Karpas-422 (cell line): Measurements from ENCODE around the gene EIF3A. TPM values are rescaled to one million over a fixed set of nuclear protein-coding genes. Genes with fewer than 3 reads are reported as not detected.

Source experiments
- DNase-seq: peaks from one replicate; pipeline ENCODE4 v3.0.0-alpha.2; 2015
- H2AFZ ChIP-seq: fragments of 200-600 bp; sonication (generic); 2 replicates; pipeline ENCODE4 v1.6.1; 2014; ENCODE audit warnings: antibody characterized with exemption, low read length, mixed read lengths
- H3K27ac ChIP-seq: fragments of 200-600 bp; sonication (generic); 2 replicates; pipeline ENCODE4 v1.5.1; 2014; ENCODE audit warnings: mild to moderate bottlenecking, low read length, moderate library complexity
- H3K27me3 ChIP-seq: fragments of 200-600 bp; sonication (generic); 2 replicates; pipeline ENCODE4 v1.6.1; 2014; ENCODE audit warnings: low read length, mixed read lengths
- H3K36me3 ChIP-seq: fragments of 200-600 bp; sonication (generic); 2 replicates; pipeline ENCODE4 v1.6.1; 2014; ENCODE audit warnings: low read length, mixed read lengths; ENCODE audit not compliant: insufficient read depth
- H3K4me1 ChIP-seq: fragments of 200-600 bp; sonication (generic); 2 replicates; pipeline ENCODE4 v1.6.1; 2014; ENCODE audit warnings: mild to moderate bottlenecking, low read length, mixed read lengths
- H3K4me2 ChIP-seq: fragments of 200-600 bp; sonication (generic); 2 replicates; pipeline ENCODE4 v1.6.1; 2014; ENCODE audit warnings: low read length, low read depth, mild to moderate bottlenecking; ENCODE audit not compliant: poor library complexity, severe bottlenecking
- H3K4me3 ChIP-seq: fragments of 200-600 bp; sonication (generic); 2 replicates; pipeline ENCODE4 v1.5.1; 2014; ENCODE audit warnings: mild to moderate bottlenecking, antibody characterized with exemption, low read length, mixed read lengths
- H3K79me2 ChIP-seq: fragments of 200-600 bp; sonication (generic); 2 replicates; pipeline ENCODE4 v1.6.1; 2014; ENCODE audit warnings: mild to moderate bottlenecking, low read length, mixed read lengths
- H3K9ac ChIP-seq: fragments of 200-600 bp; sonication (generic); 2 replicates; pipeline ENCODE4 v1.6.0; 2014; ENCODE audit warnings: low read length
- H3K9me2 ChIP-seq: fragments of 200-600 bp; sonication (generic), shearing (Covaris generic); replicated peaks from 2 replicates; pipeline ENCODE4 v1.6.0; 2014; ENCODE audit warnings: mild to moderate bottlenecking, low read length, moderate library complexity; ENCODE audit not compliant: insufficient read depth
- H3K9me3 ChIP-seq: fragments of 300-700, 200-600 bp; sonication (generic); 2 replicates; pipeline ENCODE4 v1.6.1; 2014; ENCODE audit warnings: low read length, mixed read lengths
- H4K20me1 ChIP-seq: fragments of 200-600 bp; sonication (generic); 2 replicates; pipeline ENCODE4 v1.6.1; 2014; ENCODE audit warnings: mild to moderate bottlenecking, antibody characterized with exemption, low read length, low read depth; ENCODE audit not compliant: insufficient read depth
- total RNA-seq: library from RNA; depleted of rRNA; stranded (reverse); fragments of >200 nt; shearing (Covaris generic); gene quantifications from 2 replicates; pipeline ENCODE4 v1.2.3, GENCODE V29; 2014; ENCODE audit warnings: low replicate concordance

EIF3A gene
- total RNA-seq, 1 experiment from 2014 or later: 92.1 TPM

DNA sequence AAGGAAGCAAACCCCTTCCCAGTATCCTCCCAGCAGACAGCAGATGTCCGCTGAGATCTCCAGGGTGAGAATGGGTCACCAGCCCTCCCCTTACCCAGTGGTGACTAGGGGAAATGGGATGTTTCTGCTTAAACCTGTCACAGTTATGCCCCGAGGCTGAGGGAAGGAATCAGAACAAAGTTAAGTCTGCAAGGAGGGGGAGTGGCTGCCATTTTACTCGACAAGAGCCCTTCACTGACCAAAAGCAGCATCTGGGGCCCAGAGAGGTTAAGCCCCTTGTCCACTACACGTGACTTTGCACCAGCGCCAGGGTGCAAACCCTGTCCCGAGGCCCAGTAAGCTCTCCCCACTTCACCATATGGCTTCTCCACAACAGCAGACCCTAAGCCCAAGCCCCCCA is 55.7 kb downstream of the EIF3A start:
- no peak overlapping the region for H3K27ac ChIP-seq
- no peak overlapping the region for H2AFZ ChIP-seq
- H3K9me2 ChIP-seq: no peaks in the 10 kb centered on the region
- no peak overlapping the region for H3K4me3 ChIP-seq
- H3K27me3 ChIP-seq: no peaks in the 10 kb centered on the region
- no peaks in the 10 kb centered on the region for H3K79me2 ChIP-seq
- peaks cover 2% of the 10 kb centered on the region; the same call in 1 of the 2 replicates for H3K4me1 ChIP-seq
- no peaks in the 10 kb centered on the region for H3K36me3 ChIP-seq
- no peak overlapping the region for H3K4me2 ChIP-seq
- H3K9me3 ChIP-seq: no peaks in the 10 kb centered on the region
- no peak overlapping the region for H3K9ac ChIP-seq
- DNase-seq: no peak
- H4K20me1 ChIP-seq: no peaks in the 10 kb centered on the region

DNA sequence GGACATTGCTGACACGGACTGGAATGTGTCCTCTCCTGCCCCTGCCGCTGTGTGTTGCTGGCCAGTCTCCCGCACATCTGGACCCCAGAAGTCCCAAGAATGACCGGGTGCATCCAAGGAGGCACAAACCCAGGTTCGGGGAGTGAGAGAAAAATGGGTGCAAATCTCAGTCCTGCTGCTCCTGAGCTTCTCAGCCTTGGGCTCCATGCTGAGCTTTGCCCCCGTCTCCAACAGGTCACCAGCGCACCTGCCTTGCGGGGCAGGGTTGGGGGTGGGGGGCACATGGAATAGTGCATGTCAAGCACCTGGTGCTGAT is 57.1 kb downstream of the EIF3A start:
- no peak overlapping the region for H3K4me2 ChIP-seq
- no peak for DNase-seq
- no peaks in the 10 kb centered on the region for H3K79me2 ChIP-seq
- no peaks in the 10 kb centered on the region for H3K9me3 ChIP-seq
- no peak overlapping the region for H3K27ac ChIP-seq
- no peak overlapping the region for H3K4me3 ChIP-seq
- H3K9ac ChIP-seq: no peak overlapping the region
- H3K4me1 ChIP-seq: no peaks in the 10 kb centered on the region
- H4K20me1 ChIP-seq: no peaks in the 10 kb centered on the region
- no peak overlapping the region for H2AFZ ChIP-seq
- no peaks in the 10 kb centered on the region for H3K9me2 ChIP-seq
- no peaks in the 10 kb centered on the region for H3K36me3 ChIP-seq
- no peaks in the 10 kb centered on the region for H3K27me3 ChIP-seq

DNA sequence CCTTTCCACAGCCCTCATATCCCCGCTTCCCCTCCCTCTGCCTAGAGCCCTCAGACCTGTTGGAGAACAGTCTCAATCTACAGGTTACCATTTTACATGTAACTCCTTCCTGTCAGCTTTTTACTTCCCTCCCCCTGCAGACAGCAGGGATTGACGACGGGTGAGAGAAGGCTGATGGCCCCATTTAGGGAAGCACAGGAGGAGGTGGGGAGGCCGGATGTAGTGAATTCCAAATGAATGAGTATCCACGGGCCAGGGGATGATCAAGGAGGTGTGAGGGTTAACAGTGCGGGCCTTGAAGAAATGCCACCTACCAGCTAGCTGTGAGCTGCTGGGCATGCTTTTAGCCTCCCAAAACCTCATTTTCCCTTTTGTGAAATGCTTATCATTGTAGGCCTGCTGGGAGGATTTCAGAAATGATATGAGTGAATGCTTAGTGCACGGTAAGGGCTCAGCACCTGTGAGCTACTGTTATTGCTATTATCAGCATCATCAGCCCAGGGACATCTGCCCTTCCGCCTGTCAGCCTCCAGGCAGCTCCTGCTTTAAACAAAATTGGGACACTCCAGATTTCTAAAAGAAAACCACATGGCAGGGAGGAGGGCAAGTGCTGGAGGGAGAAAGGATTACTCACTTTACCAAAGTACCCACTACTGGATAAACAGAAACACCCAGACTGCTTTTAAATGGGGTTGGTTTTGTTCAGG is 57.6 kb downstream of the EIF3A start:
- Histone ChIP-seq H3K4me2 (no peak overlapping the region), H3K79me2 (no peaks in the 10 kb centered on the region), H3K9me2 (no peaks in the 10 kb centered on the region), H3K36me3 (no peaks in the 10 kb centered on the region), H3K4me3 (no peak overlapping the region), H3K27me3 (no peaks in the 10 kb centered on the region), H3K27ac (no peak overlapping the region), H3K9me3 (no peaks in the 10 kb centered on the region), H3K4me1 (no peaks in the 10 kb centered on the region), H2AFZ (no peak overlapping the region), H3K9ac (no peak overlapping the region), H4K20me1 (no peaks in the 10 kb centered on the region)
- no peak for DNase-seq

DNA sequence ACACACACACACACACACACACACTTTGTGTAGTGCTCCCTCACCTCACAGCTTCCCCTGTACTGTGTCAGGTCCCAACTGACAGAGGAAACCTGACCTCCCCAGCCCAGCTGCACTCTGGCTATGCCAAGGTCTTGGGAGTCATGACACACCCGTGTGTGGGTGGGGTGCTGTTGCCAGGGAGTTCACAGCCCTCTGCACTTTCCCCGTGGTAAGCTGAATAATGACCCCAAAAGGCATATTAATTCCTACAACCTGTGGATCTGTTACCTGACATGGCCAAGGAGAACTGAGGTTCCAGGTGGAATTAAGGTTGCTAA is 60.0 kb downstream of the EIF3A start:
- Histone ChIP-seq H3K9ac (no peak overlapping the region), H3K79me2 (no peaks in the 10 kb centered on the region), H3K27me3 (no peaks in the 10 kb centered on the region), H2AFZ (no peak overlapping the region), H3K9me2 (no peaks in the 10 kb centered on the region), H3K36me3 (no peaks in the 10 kb centered on the region), H3K27ac (no peak overlapping the region), H3K4me1 (no peaks in the 10 kb centered on the region), H3K4me2 (no peak overlapping the region), H3K4me3 (no peak overlapping the region), H3K9me3 (no peaks in the 10 kb centered on the region), H4K20me1 (no peaks in the 10 kb centered on the region)
- DNase-seq: no peak

DNA sequence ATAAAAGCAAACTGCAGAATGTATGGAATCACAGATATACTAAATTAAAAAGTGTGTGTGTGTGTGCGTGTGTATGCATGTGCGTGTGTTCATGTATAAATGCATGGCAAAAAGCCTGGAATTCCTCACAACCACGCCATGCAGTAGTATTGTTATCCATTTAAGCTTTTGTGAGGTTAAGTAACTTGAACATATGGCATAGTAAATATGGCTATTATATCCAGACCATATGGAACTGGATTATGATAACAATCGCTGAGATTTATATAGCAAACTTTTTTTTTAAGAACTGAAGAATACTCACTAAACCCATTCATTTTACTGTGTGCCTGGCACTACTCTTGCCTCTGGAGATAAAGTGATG is 73.4 kb downstream of the EIF3A start:
- no peak overlapping the region for H3K4me3 ChIP-seq
- H3K9me2 ChIP-seq: no peaks in the 10 kb centered on the region
- DNase-seq: no peak
- no peak overlapping the region for H2AFZ ChIP-seq
- H3K27me3 ChIP-seq: no peaks in the 10 kb centered on the region
- H3K79me2 ChIP-seq: no peaks in the 10 kb centered on the region
- H3K36me3 ChIP-seq: no peaks in the 10 kb centered on the region
- no peak overlapping the region for H3K4me2 ChIP-seq
- H3K27ac ChIP-seq: no peak overlapping the region
- no peaks in the 10 kb centered on the region for H3K4me1 ChIP-seq
- H4K20me1 ChIP-seq: 0 out of 2 replicates have a peak, but pooled peaks cover 4% of the 10 kb centered on the region
- H3K9me3 ChIP-seq: no peaks in the 10 kb centered on the region
- H3K9ac ChIP-seq: no peak overlapping the region

DNA sequence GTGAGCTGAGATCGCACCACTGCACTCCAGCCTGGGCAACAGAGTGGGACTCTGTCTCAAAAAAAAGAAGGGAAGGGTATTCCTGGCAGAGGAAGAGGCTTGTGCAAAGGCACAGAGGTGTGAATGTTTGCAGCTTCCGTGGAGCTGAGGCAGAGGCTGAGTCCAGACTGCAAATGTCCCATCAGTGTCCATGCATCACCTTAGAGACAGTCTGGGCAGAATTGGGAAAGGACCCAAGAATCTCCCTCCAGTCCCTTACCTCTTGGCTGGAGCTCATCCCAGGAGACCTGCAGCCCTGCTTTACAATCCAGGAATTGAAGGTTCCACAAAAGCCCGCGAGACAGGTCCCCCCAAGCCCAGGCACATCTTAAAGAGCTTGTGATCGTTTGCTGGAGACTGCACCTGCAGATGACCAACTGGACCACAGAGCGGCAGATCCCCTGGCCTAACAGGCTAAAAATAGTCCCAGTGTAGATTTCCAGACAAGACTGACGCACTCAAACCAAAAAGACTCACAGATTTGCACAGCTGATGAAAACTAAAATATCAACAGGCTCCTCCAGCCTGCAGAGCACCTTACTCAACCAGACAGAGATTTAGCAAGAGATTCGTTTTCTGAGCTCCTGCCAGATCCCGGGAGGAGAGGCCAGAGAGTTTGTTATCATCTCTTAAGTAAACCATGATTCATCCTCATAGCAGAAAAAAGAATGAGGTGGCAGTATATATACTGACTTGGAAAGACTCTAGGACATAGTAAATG is 74.0 kb downstream of the EIF3A start:
- Histone ChIP-seq H3K9me3 (no peaks in the 10 kb centered on the region), H3K4me2 (no peak overlapping the region), H3K36me3 (no peaks in the 10 kb centered on the region), H3K4me1 (no peaks in the 10 kb centered on the region), H3K79me2 (no peaks in the 10 kb centered on the region), H2AFZ (no peak overlapping the region), H3K9ac (no peak overlapping the region), H4K20me1 (0 out of 2 replicates have a peak, but pooled peaks cover 4% of the 10 kb centered on the region), H3K27me3 (no peaks in the 10 kb centered on the region), H3K9me2 (no peaks in the 10 kb centered on the region), H3K27ac (no peak overlapping the region), H3K4me3 (no peak overlapping the region)
- DNase-seq: no peak

DNA sequence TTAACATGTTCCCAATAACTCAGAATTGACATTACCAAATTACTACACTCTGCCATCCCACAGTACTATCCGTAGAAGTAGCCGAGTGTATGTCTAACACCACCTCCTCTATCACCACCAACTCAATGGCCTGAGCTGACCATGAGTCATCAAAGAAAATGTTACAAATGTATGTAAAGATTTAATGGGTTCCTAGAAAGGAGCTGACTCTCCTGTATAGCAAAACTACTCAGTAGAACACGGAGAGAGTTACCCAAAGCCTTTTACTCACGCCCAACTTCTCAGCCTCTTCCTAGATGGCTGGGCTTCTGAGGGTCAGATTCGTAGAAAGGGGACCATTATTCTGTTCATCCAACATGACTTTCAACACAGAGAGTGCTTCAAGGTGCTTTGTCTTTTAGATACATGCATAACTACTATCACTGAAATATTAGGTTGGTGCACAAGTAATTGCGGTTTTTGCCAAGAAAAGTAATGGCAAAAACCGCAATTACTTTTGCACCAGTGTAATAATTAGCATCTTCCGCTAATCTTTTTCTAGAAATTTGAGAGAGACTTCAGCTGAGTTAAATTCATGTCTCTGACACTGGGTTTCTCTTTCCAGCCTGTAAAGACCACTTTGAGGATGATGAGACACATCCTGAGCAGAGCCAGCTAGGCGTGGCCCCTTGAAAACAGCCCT is 75.1 kb downstream of the EIF3A start:
- no peaks in the 10 kb centered on the region for H3K9me2 ChIP-seq
- no peak for DNase-seq
- no peaks in the 10 kb centered on the region for H3K27me3 ChIP-seq
- H3K36me3 ChIP-seq: no peaks in the 10 kb centered on the region
- no peaks in the 10 kb centered on the region for H3K4me1 ChIP-seq
- H3K9me3 ChIP-seq: no peaks in the 10 kb centered on the region
- no peak overlapping the region for H3K4me3 ChIP-seq
- no peak overlapping the region for H3K27ac ChIP-seq
- H3K79me2 ChIP-seq: no peaks in the 10 kb centered on the region
- H2AFZ ChIP-seq: no peak overlapping the region
- 0 out of 2 replicates have a peak, but pooled peaks cover 4% of the 10 kb centered on the region for H4K20me1 ChIP-seq
- no peak overlapping the region for H3K4me2 ChIP-seq
- H3K9ac ChIP-seq: no peak overlapping the region

DNA sequence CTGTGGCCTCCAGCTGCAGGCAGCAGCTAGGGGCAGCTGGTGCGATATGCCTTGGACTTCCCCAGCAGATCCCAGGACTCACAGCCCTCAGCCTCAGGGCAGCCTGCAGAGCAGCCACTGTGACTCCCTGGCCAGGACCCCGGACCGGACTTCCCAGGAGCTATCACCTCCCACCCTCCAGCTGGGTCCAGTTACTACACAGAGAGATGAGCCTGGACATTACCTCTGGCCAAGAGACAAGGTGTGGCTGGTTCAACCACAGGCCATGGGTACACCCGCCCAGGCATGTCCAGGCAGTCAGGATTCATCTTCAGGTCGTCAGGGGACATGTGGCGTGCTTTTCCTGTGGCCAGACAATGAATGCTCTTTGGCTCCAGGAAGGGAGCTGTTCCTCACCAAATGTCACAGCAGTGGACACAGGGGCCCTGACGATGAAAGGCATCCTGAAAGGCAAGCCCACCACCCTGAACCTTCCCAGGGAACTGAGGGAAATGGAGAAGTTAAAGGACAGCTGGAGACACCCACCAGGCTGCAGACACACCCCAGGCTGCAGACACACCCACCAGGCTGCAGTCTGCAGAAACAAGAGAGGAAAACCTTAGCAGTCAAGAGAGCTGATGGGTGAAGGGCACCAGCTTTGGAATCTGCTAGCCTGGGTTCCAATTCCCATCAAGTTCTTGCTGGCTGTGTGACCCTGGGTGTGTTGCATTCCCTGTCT is 76.9 kb downstream of the EIF3A start:
- H3K9ac ChIP-seq: no peak overlapping the region

More for the DNA sequence above, 76.9 kb downstream of the EIF3A start:
- Histone ChIP-seq H3K4me1 (no peaks in the 10 kb centered on the region), H3K79me2 (no peaks in the 10 kb centered on the region), H3K9me2 (no peaks in the 10 kb centered on the region), H3K4me3 (no peak overlapping the region), H3K36me3 (no peaks in the 10 kb centered on the region), H3K4me2 (no peak overlapping the region), H2AFZ (no peak overlapping the region), H4K20me1 (0 out of 2 replicates have a peak, but pooled peaks cover 4% of the 10 kb centered on the region), H3K9me3 (no peaks in the 10 kb centered on the region), H3K27ac (no peak overlapping the region), H3K27me3 (no peaks in the 10 kb centered on the region)
- no peak for DNase-seq
